ENCODE measurements around the gene PDK3. TPM values are rescaled to one million over a fixed set of nuclear protein-coding genes. Genes with fewer than 3 reads are reported as not detected.

Gene PDK3
- total RNA-seq, 1 experiment from 2014 or later: 9.6 TPM

DNA sequence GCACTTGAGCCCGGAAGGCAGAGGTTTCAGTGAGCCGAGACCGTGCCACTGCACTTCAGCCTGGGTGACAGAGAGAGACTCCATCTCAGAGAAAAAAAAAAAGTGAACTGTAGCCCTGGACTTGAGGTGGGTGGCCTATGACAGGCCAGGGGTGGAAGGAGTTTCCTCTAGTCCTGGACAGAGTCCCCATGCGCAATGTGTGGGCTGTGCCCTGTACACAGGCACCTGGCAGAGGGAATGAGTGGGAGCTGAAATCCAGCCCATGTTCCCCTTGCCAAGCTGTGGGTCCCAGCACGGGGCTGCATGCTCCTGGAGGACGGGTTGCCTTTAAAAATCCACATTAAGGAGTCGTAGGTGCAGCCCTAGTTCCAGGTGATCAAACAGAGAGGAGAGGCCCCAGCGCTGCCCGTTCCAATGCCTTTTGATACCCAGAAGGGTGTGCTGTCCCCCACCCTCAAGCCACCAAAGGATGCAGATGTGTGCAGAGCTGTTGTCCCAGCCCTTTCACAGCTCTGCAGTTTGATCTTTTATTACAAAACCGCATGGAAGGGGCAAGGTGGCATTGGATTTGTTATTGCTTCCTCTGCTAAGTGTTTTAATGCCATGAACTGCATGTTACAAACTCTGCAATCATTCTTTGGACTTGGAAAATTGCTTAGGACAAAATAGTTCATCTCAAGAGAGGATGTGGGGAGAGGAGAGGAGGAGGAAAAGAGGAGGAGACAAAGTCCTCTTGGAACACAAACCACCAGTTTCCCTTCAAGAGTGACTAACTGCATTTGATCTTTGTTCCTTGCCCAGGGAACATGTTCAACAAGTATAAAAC lies 38.0 kb upstream of the PDK3 start:
- BruUV-seq (replicated peaks): no TSS peak
- no peak for ATAC-seq
- no peak overlapping the region for H2AFZ ChIP-seq (ENCODE audit: low read depth, low read length, poor library complexity, severe bottlenecking)

More for the DNA sequence above, 38.0 kb upstream of the PDK3 start:
- Histone ChIP-seq H4K20me1 (ENCODE audit: insufficient read depth) (no peaks in the 10 kb centered on the region), H3K79me2 (ENCODE audit: insufficient read depth, low read length) (no peaks in the 10 kb centered on the region), H3K36me3 (ENCODE audit: control insufficient read depth in 1 of 2, insufficient read depth in 2 of 2, low read length in 2 of 2) (no peaks in the 10 kb centered on the region), H3K4me1 (ENCODE audit: control insufficient read depth in 1 of 2, insufficient read depth in 2 of 2, low read length in 2 of 2) (no peaks in the 10 kb centered on the region), H3K27me3 (ENCODE audit: insufficient read depth, low read length) (no peaks in the 10 kb centered on the region), H3K9me3 (ENCODE audit: control insufficient read depth in 1 of 2, insufficient read depth in 1 of 2, low read depth in 1 of 2, low read length in 2 of 2) (no peaks in the 10 kb centered on the region), H3K27ac (ENCODE audit: low read depth, low read length) (no peak overlapping the region), H3K9me2 (ENCODE audit: insufficient read depth) (no peaks in the 10 kb centered on the region), H3K4me2 (ENCODE audit: low read length) (no peak overlapping the region), H3K9ac (ENCODE audit: low read length) (no peak overlapping the region), H3K4me3 (replicated peaks in 1 of 2; ENCODE audit: low read depth in 1 of 2, low read length in 2 of 2) (no peak overlapping the region)
- POLR2A ChIA-PET: no interaction called here
- no peak for TF ChIP-seq CEBPB (IDR thresholded peaks at IDR 0.05; ENCODE audit: low read depth)
- no peak for TF ChIP-seq JUND (IDR thresholded peaks at IDR 0.05)
- TF ChIP-seq CTCF (IDR thresholded peaks at IDR 0.05 in 2 of 3, conservative IDR thresholded peaks at IDR 0.05 in 1 of 3; ENCODE audit: borderline replicate concordance in 1 of 3, insufficient read depth in 1 of 3, low read depth in 2 of 3, low read length in 2 of 3): no peak
- TF ChIP-seq RAD21 (IDR thresholded peaks at IDR 0.05; ENCODE audit: low read depth): no peak
- no peak for TF ChIP-seq CBX3 (IDR thresholded peaks at IDR 0.05; ENCODE audit: low read depth)
- TF ChIP-seq SRF (IDR thresholded peaks at IDR 0.05; ENCODE audit: low read depth): no peak
- no peak for TF ChIP-seq EZH2phosphoT487 (IDR thresholded peaks at IDR 0.05; ENCODE audit: borderline replicate concordance)
- no peak for TF ChIP-seq ZFX (IDR thresholded peaks at IDR 0.05)
- no peak for TF ChIP-seq POLR2AphosphoS5 (IDR thresholded peaks at IDR 0.05; ENCODE audit: low read depth, low read length)
- no peak for TF ChIP-seq SP1 (IDR thresholded peaks at IDR 0.05; ENCODE audit: low read depth)
- RAD21 ChIA-PET (ENCODE audit: low non-redundant PET in 1 of 2, low total read pairs in 2 of 2, uncharacterized antibody in 2 of 2, unreplicated experiment in 2 of 2): no interaction called here
- CTCF ChIA-PET: no interaction called here
- DNase-seq (ENCODE audit: low read depth, low spot score): no peak
- intact Hi-C loops (cut with micrococcal nuclease): no loop called here

Measured in HCT116 (cell line).